H1 (cell line): ENCODE measurements around the gene NELFB. TPM values are rescaled to one million over a fixed set of nuclear protein-coding genes. Genes with fewer than 3 reads are reported as not detected.

Experiments used
- CTCF ChIA-PET: fragments of 300-600 bp; sonication (Branson Sonifier 250); formaldehyde crosslinking; loops from one replicate; lab custom pipeline; 2021; ENCODE audit not compliant: partially characterized antibody; lab: Charles Lee
- POLR2A ChIA-PET: fragments of 300-600 bp; sonication (Branson Sonifier 250); formaldehyde crosslinking; loops from one replicate; lab custom pipeline; 2021; ENCODE audit warnings: inconsistent platforms; ENCODE audit not compliant: partially characterized antibody; lab: Charles Lee
- DNase-seq, 2 experiments: peaks; one replicate each; pipeline versions ENCODE4 v3.0.0 to v3.0.0-alpha.2; 2010 to 2022; ENCODE audit warnings: low spot score in 2 of 2, low read depth in 1 of 2, mixed read lengths in 1 of 2
- FAIRE-seq: peaks from 2 replicates; lab custom pipeline; 2011; peaks lifted over from hg19 to GRCh38; lab: Jason Lieb, UNC
- H2AFZ ChIP-seq: 2 replicates; pipeline ENCODE4 v1.8.1; 2012; ENCODE audit warnings: low read length, inconsistent platforms
- H2AK5ac ChIP-seq: 2 replicates; pipeline ENCODE4 v1.6.1; 2013; ENCODE audit warnings: low read depth, low read length
- H2BK120ac ChIP-seq: replicated peaks from 2 replicates; pipeline ENCODE3; 2013; ENCODE audit warnings: low read depth, low read length, inconsistent platforms
- H2BK12ac ChIP-seq: 2 replicates; pipeline ENCODE4 v1.6.1; 2013; ENCODE audit warnings: low read depth, low read length
- H2BK15ac ChIP-seq: 2 replicates; pipeline ENCODE4 v1.6.1; 2013; ENCODE audit warnings: low read length
- H2BK20ac ChIP-seq: 2 replicates; pipeline ENCODE4 v1.6.1; 2013; ENCODE audit warnings: low read length
- H2BK5ac ChIP-seq: 2 replicates; pipeline ENCODE4 v1.6.1; 2013; ENCODE audit warnings: low read depth, low read length
- H3K14ac ChIP-seq: 2 replicates; pipeline ENCODE4 v1.6.1; 2013; ENCODE audit warnings: inconsistent platforms; ENCODE audit not compliant: insufficient read length
- H3K18ac ChIP-seq: 2 replicates; pipeline ENCODE4 v1.6.1; 2013; ENCODE audit warnings: low read length; ENCODE audit errors: extremely low read depth
- H3K23ac ChIP-seq: 2 replicates; pipeline ENCODE4 v1.6.1; 2013; ENCODE audit warnings: inconsistent platforms; ENCODE audit not compliant: insufficient read length
- H3K23me2 ChIP-seq: 2 replicates; pipeline ENCODE4 v1.6.1; 2013; ENCODE audit warnings: low read depth, low read length
- H3K27ac ChIP-seq: 2 replicates; pipeline ENCODE4 v1.6.1; 2011; ENCODE audit warnings: low read depth, low read length, inconsistent platforms
- H3K27me3 ChIP-seq, 4 experiments: replicated peaks in 1 of 4; 1 replicate in 1 of 4; 2 replicates in 3 of 4; pipeline versions ENCODE4 v1.6.1 to v1.8.1; 2011 to 2013; ENCODE audit warnings: low read length in 3 of 4, mild to moderate bottlenecking in 3 of 4, inconsistent platforms in 2 of 4, mixed read lengths in 2 of 4, moderate library complexity in 1 of 4; ENCODE audit not compliant: control insufficient read depth in 3 of 4, insufficient read depth in 3 of 4; ENCODE audit errors: extremely low read depth in 1 of 4
- H3K36me3 ChIP-seq, 4 experiments: 2 replicates each; pipeline versions ENCODE4 v1.6.1 to v1.8.1; 2011 to 2013; ENCODE audit warnings: mild to moderate bottlenecking in 4 of 4, low read length in 3 of 4, moderate library complexity in 2 of 4, control low read depth in 1 of 4, inconsistent platforms in 1 of 4; ENCODE audit not compliant: insufficient read depth in 4 of 4, control insufficient read depth in 2 of 4
- H3K4ac ChIP-seq: replicated peaks from 2 replicates; pipeline ENCODE3; 2013; ENCODE audit warnings: low read length, low read depth, mixed read lengths, inconsistent platforms; ENCODE audit not compliant: insufficient read length
- H3K4me1 ChIP-seq, 4 experiments: replicated peaks in 1 of 4; 1 replicate in 1 of 4; 2 replicates in 3 of 4; pipeline versions ENCODE4 v1.6.1 to v1.8.1; 2011 to 2013; ENCODE audit warnings: low read length in 3 of 4, inconsistent platforms in 2 of 4, mixed read lengths in 1 of 4; ENCODE audit not compliant: insufficient read depth in 4 of 4, control insufficient read depth in 3 of 4
- H3K4me2 ChIP-seq, 2 experiments: 2 replicates each; pipeline versions ENCODE4 v1.6.1 to v1.8.1; 2011 to 2013; ENCODE audit warnings: low read depth in 2 of 2, low read length in 2 of 2, control low read depth in 1 of 2, inconsistent platforms in 1 of 2, mild to moderate bottlenecking in 1 of 2; ENCODE audit not compliant: insufficient read depth in 1 of 2
- H3K4me3 ChIP-seq, 4 experiments: fragments of 200-600, 300-600 bp in 1 of 4; sonication (generic), shearing (Covaris generic), sonication (Bioruptor Twin) in 1 of 4; 2 replicates each; pipeline versions ENCODE4 v1.5.1 to v1.8.1; 2011 to 2016; ENCODE audit warnings: low read length in 4 of 4, low read depth in 3 of 4, control low read depth in 2 of 4, inconsistent platforms in 2 of 4, mild to moderate bottlenecking in 2 of 4, mixed read lengths in 1 of 4, moderate library complexity in 1 of 4; ENCODE audit not compliant: insufficient read depth in 2 of 4; ENCODE audit errors: extremely low read depth in 1 of 4
- H3K56ac ChIP-seq: replicated peaks from 2 replicates; pipeline ENCODE3; 2013; ENCODE audit warnings: low read depth, mild to moderate bottlenecking, mixed read lengths, low read length, inconsistent platforms; ENCODE audit not compliant: insufficient read length
- H3K79me1 ChIP-seq: 2 replicates; pipeline ENCODE4 v1.6.1; 2013; ENCODE audit warnings: low read depth, low read length, control low read depth
- H3K79me2 ChIP-seq, 2 experiments: 2 replicates each; pipeline versions ENCODE4 v1.6.1 to v1.8.1; 2012 to 2013; ENCODE audit warnings: low read length in 2 of 2, mild to moderate bottlenecking in 2 of 2, inconsistent platforms in 1 of 2; ENCODE audit not compliant: insufficient read depth in 2 of 2, control insufficient read depth in 1 of 2
- H3K9ac ChIP-seq, 4 experiments: replicated peaks in 1 of 4; 1 replicate in 1 of 4; 2 replicates in 3 of 4; pipeline versions ENCODE4 v1.6.1 to v1.8.1; 2011 to 2013; ENCODE audit warnings: low read depth in 3 of 4, low read length in 3 of 4, control low read depth in 2 of 4, mild to moderate bottlenecking in 2 of 4, moderate library complexity in 2 of 4, inconsistent platforms in 1 of 4; ENCODE audit errors: extremely low read depth in 1 of 4
- H3K9me3 ChIP-seq, 2 experiments: 2 replicates each; pipeline versions ENCODE4 v1.6.1 to v1.8.1; 2012 to 2013; ENCODE audit warnings: mild to moderate bottlenecking in 2 of 2, moderate library complexity in 2 of 2, control low read depth in 1 of 2, inconsistent platforms in 1 of 2, low read depth in 1 of 2, low read length in 1 of 2, mixed read lengths in 1 of 2; ENCODE audit not compliant: insufficient read depth in 2 of 2
- H4K20me1 ChIP-seq, 2 experiments: replicated peaks in 1 of 2; 2 replicates each; pipeline versions ENCODE3 to v1.8.1; 2011 to 2013; ENCODE audit warnings: inconsistent platforms in 2 of 2, low read length in 2 of 2, mild to moderate bottlenecking in 1 of 2; ENCODE audit not compliant: insufficient read depth in 2 of 2, control insufficient read depth in 1 of 2
- H4K5ac ChIP-seq: 2 replicates; pipeline ENCODE4 v1.6.1; 2013; ENCODE audit warnings: low read length, low read depth, mixed read lengths, inconsistent platforms; ENCODE audit not compliant: insufficient read length
- H4K8ac ChIP-seq: 2 replicates; pipeline ENCODE4 v1.8.0; 2013; ENCODE audit warnings: mild to moderate bottlenecking, moderate library complexity, low read length, inconsistent platforms; ENCODE audit not compliant: insufficient read depth; ENCODE audit errors: extremely low read depth
- H4K91ac ChIP-seq: replicated peaks from 2 replicates; pipeline ENCODE3; 2013; ENCODE audit warnings: low read length, mixed read lengths, inconsistent platforms; ENCODE audit not compliant: insufficient read length
- ASH2L ChIP-seq: fragments of 200-600, 300-600 bp; sonication (generic); IDR thresholded peaks from one replicate; pipeline ENCODE4 v1.7.1; 2017; ENCODE audit warnings: low read length
- CHD2 ChIP-seq: IDR thresholded peaks from 2 replicates; pipeline ENCODE4 v1.6.1; 2012; ENCODE audit warnings: low read length, improper control_type of control experiment
- E2F6 ChIP-seq: IDR thresholded peaks from 2 replicates; pipeline ENCODE4 v1.6.1; 2012; ENCODE audit warnings: inconsistent platforms
- FOSL1 ChIP-seq: IDR thresholded peaks from 2 replicates; pipeline ENCODE4 v1.6.1; 2011; ENCODE audit warnings: mild to moderate bottlenecking, low read depth, low read length, moderate library complexity; ENCODE audit not compliant: insufficient read depth
- GTF2F1 ChIP-seq: IDR thresholded peaks from 2 replicates; pipeline ENCODE4 v1.6.1; 2012; ENCODE audit warnings: low read depth, low read length, improper control_type of control experiment, borderline replicate concordance
- MAX ChIP-seq: IDR thresholded peaks from 2 replicates; pipeline ENCODE4 v1.6.1; 2012; ENCODE audit warnings: inconsistent platforms
- WGBS, 2 experiments: shearing (Covaris generic) in 1 of 2; methylation state at CpG; one replicate each; pipeline versions ENCODE4 v1.1.6 to v1.1.7; 2013 to 2015; ENCODE audit warnings: low lambda C conversion rate in 2 of 2, mixed read lengths in 2 of 2, inconsistent platforms in 1 of 2, low coverage in 1 of 2, missing lambda C conversion rate in 1 of 2; ENCODE audit not compliant: insufficient replicate concordance in 2 of 2, insufficient coverage in 1 of 2, insufficient read length in 1 of 2; ENCODE audit errors: extremely low coverage in 1 of 2, missing lambda C conversion rate in 1 of 2; 5-methylcytosine and 5-hydroxymethylcytosine counted together
- polyA plus RNA-seq, 7 experiments: library from polyadenylated mRNA; depleted of rRNA in 3 of 7; stranded (reverse) in 5 of 7; unstranded in 2 of 7; fragments of >200 nt in 5 of 7; fragments of 200-250 nt in 2 of 7; gene quantifications; 1 replicate in 5 of 7; 2 replicates in 1 of 7; 4 replicates in 1 of 7; pipeline versions ENCODE4 v1.2.1 to v1.2.3, GENCODE V29; 2011 to 2013; ENCODE audit warnings: missing spikeins in 2 of 7, mixed read lengths in 2 of 7
- total RNA-seq: library from RNA; stranded (reverse); fragmentation: NEBNext Ultra II Directional; extraction: Animal tissue kit (Norgen Biotek cat#: 25700); gene quantifications from 2 replicates; pipeline ENCODE4 v1.2.1, GENCODE V29; 2021

NELFB gene
- total and polyA plus RNA-seq, 2 of the 8 experiments (the other 6 are each of a cell fraction or from before 2014, with no cell fraction given): 57.6 to 78.0 TPM

DNA sequence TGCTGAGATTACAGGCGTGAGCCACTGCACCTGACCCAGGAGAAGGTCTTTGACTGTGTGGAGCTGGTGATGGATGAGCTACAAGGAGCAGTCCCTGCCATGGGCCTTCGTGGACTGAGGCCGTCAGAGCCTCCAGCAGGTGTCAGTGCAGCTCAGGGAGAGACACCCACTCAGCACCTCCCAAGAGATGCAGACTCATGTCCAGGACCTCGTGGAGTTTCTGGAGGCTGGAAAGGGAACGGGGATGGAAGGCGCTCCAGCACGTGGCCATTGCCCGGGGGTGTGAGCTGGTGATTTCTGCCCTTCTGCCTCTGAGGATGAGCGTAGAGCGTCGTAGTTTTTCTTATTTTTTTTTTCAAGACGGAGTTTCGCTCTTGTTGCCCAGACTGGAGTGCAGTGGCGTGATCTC, 31.9 kb downstream of the NELFB start:
- Histone ChIP-seq H3K23me2 (no peaks in the 10 kb centered on the region; the same call in 1 of the 2 replicates), H2BK5ac (no peak overlapping the region), H3K79me1 (no peaks in the 10 kb centered on the region; the same call in 1 of the 2 replicates), H3K36me3 (no peaks in the 10 kb centered on the region), H4K20me1 (no peaks in the 10 kb centered on the region), H3K27me3 (no peaks in the 10 kb centered on the region; a peak in 2 of 7 replicates), H3K9ac (no peak overlapping the region), H3K4me2 (no peak overlapping the region), H3K23ac (no peak overlapping the region), H3K56ac (no peak overlapping the region), H4K8ac (peak overlapping the region; percentile 28), H3K9me3 (no peaks in the 10 kb centered on the region; a peak in 1 of 4 replicates), H3K18ac (no peak overlapping the region), H3K4me1 (peaks cover 0 to under 1% (median 0%) of the 10 kb centered on the region in 4 experiments; a peak in 1 of 7 replicates), H4K91ac (no peak overlapping the region), H3K27ac (no peak overlapping the region), H3K4ac (no peak overlapping the region), H2AFZ (no peak overlapping the region), H2BK12ac (no peak overlapping the region), H2BK120ac (no peak overlapping the region), H2BK20ac (no peak overlapping the region), H3K4me3 (no peak overlapping the region), H3K14ac (no peak overlapping the region), H4K5ac (no peak overlapping the region), H2BK15ac (no peak overlapping the region), H2AK5ac (no peak overlapping the region), H3K79me2 (no peaks in the 10 kb centered on the region)
- ChIA-PET POLR2A (interaction anchor here (0.5 to 1.6 kb wide), 5 partner anchors 10 to 30 kb away, joined by 3 to 12 read pairs (median 3); partner anchors contain the start of genes NRARP and TOR4A), CTCF (interaction anchor here (0.6 to 3.0 kb wide), 39 partner anchors 10 to 318 kb away, joined by 3 to 21 read pairs (median 4); partner anchors contain the start of genes EXD3, NELFB, NOXA1 and NRARP)
- FAIRE-seq: no peak
- DNase-seq: peak in 1 of 2 experiments; percentile 68
- WGBS, 2 experiments: 64% methylated on average over 14 of the region's 14 CpGs; no CpG with 5 or more reads in 1 of the 2 experiments
- TF ChIP-seq E2F6 (peak; percentile 81), ASH2L (no peak), GTF2F1 (no peak), CHD2 (no peak), MAX (peak; percentile 96), FOSL1 (no peak)
